ENCODE measurements around the gene BTBD9.

BTBD9 gene

DNA sequence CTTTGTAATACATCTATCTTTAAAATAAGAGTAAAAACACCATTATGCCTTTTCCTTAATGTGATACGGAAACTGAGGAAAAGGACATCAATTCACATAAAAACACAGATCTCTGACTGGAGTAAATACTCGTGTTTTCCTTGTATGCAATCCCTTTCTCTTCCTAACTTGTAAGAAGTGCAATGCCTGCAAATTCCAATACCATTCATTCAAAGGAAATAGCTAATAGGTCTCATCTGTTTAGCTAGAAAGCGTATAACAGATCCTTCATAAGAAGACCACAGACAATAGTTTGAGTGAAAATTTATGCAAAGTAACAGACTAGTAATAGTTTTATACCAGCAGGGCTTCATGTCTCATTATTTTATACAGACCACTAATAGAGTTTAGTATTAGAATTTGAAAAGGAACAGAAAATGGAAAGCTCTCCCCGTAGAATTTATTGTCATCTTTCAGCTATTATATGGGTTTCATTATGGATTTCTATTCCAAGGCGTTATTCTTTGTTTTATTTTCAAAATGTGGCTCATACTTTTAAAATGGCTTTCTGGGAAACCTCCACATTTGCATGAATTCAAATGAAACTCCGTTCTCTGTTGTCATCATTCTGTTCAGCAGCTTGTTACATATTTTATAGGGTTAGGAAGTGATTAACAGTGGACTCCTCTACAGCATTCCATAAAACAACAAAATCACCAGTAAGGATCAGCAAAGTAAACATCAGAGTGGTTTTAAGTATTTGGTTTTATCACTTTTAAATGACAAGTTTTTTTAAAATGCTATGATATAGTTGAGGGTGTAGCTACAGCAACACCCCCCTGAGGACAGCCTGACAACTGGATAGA, 186.7 kb downstream of the BTBD9 start:
- FAIRE-seq (no peak), DNase-seq (ENCODE audit: insufficient read length, low spot score) (no peak)
- TF ChIP-seq, protein P1, sequence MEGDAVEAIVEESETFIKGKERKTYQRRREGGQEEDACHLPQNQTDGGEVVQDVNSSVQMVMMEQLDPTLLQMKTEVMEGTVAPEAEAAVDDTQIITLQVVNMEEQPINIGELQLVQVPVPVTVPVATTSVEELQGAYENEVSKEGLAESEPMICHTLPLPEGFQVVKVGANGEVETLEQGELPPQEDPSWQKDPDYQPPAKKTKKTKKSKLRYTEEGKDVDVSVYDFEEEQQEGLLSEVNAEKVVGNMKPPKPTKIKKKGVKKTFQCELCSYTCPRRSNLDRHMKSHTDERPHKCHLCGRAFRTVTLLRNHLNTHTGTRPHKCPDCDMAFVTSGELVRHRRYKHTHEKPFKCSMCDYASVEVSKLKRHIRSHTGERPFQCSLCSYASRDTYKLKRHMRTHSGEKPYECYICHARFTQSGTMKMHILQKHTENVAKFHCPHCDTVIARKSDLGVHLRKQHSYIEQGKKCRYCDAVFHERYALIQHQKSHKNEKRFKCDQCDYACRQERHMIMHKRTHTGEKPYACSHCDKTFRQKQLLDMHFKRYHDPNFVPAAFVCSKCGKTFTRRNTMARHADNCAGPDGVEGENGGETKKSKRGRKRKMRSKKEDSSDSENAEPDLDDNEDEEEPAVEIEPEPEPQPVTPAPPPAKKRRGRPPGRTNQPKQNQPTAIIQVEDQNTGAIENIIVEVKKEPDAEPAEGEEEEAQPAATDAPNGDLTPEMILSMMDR (IDR thresholded peaks at IDR 0.05; ENCODE audit: insufficient read depth, missing control alignments): no peak

DNA sequence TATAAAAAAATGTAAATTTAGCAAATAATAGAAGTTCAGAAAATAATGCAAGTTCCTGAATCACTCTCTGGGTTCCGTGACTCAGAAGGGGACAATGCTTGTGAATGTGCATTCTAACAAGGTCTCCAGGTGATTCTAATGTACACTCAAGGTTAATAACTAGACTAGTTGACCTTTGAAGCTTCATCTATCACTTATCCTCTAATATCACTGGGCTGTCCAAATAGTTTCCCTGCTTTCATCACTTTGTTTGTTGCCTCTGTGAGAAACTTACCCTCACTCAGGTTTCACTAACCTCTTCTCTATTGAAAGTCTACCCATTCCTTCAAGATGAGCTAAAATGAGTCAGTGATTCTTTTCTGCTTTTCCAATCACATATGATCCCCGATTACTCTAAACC, 189.0 kb downstream of the BTBD9 start:
- DNase-seq (ENCODE audit: insufficient read length, low spot score) (no peak), FAIRE-seq (no peak)
- TF ChIP-seq, protein P1 (IDR thresholded peaks at IDR 0.05; ENCODE audit: insufficient read depth, missing control alignments): no peak

DNA sequence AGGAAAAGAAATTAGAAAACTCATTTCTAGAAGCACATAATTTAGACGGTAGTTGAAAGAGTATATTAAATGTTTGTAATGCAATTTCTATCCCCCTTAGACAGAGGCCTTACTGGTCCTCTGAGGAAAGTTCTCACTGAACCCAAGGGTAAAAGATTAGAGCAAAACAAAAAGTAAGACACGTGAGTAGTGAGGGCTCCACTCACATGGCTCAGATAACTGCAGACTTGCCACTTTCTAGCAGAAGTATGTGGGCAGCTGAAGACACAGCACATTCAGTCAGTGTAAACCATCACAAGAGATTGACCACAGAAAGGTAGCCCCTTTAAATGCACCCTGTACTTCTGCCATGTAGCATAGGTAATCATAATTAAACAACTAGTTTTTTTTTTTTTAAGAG, 193.8 kb downstream of the BTBD9 start:
- FAIRE-seq (no peak), DNase-seq (ENCODE audit: insufficient read length, low spot score) (no peak)
- TF ChIP-seq, protein P1 (IDR thresholded peaks at IDR 0.05; ENCODE audit: insufficient read depth, missing control alignments): no peak

DNA sequence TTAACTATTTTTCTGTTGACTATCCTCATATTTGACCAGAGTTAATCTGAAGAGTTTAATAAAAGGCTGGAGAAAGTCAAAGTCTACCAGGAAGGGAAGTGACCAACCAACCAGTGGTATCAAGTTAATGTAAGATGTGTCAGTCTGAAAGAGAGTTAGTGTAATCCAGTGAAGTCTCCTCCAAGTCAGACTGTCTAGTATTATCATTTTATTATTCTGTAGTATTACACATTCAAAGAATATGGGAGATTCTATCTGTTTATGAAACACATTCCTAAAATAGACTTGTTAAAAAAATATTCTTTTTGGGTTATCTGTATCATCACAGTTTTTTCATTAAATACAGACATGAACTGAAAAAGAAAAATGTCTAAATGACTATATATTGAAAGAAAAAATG, 194.4 kb downstream of the BTBD9 start:
- FAIRE-seq (peak; percentile 63), DNase-seq (ENCODE audit: insufficient read length, low spot score) (no peak)
- TF ChIP-seq, protein P1 (IDR thresholded peaks at IDR 0.05; ENCODE audit: insufficient read depth, missing control alignments): no peak

DNA sequence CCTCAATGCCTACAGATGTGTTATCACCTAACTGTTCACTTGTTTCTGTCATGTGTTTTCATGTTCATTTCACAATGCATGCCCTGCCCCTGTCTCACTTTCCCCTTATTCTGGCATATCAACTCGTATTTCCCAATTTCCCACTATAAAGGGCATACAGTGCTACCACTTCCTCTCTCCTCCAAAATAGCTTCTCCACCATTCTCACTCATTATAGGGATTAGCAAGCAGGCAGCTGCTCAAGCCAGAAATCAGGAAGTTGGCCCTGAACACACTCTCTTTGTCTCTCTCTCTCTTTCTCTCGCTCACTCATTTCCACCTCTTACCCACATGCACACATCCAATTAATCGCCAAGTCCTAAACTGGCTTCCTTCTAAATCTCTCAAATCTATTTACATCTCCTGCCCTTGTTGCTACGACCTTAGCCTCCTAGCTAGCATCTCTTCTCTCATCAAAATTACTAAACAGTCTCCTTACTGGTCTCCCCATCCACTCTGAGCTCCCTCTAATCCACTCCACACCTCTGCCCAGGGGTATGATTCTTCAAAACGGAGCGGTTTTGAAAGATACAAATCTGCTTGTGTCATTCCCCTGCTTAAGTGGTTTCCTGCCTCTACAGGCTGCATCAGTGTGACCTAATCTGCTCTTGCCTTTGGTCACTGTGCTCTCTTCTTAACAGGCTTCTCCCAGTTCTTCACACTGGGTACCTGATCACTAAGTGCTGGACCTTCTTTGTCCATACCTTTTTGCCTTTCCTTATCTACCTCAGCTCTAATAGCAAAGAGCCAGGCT, 196.2 kb downstream of the BTBD9 start:
- DNase-seq (ENCODE audit: insufficient read length, low spot score): no peak
- FAIRE-seq: no peak
- TF ChIP-seq, protein P1 (IDR thresholded peaks at IDR 0.05; ENCODE audit: insufficient read depth, missing control alignments): no peak

DNA sequence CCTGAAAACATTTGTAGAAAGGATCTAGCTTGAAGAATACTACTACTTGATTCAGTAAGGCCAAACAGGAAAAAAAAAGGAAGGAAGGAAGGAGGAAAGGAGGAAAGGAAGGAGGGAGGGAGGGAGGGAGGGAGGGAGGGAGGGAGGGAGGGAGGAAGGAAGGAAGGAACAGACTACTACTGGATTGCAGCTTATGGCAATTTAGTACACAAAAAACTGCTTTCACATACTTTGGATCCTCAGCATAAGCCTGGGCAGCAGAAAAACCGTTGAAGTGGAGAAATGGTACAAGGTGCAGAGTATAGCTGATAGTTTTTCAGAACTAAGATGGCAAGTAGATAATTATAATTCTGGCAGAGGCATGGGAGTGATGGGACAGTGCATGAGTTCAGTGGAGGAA, 201.6 kb downstream of the BTBD9 start:
- FAIRE-seq (no peak), DNase-seq (ENCODE audit: insufficient read length, low spot score) (no peak)
- TF ChIP-seq, protein P1 (IDR thresholded peaks at IDR 0.05; ENCODE audit: insufficient read depth, missing control alignments): no peak
